ENCODE measurements around the gene C19orf25. TPM values are rescaled to one million over a fixed set of nuclear protein-coding genes. Genes with fewer than 3 reads are reported as not detected.
A peak's percentile ranks its signal among the peaks of the same experiment; 100 is the strongest.

The C19orf25 gene
- total and polyA plus RNA-seq, 9 of the 15 experiments (the other 6 are each of a cell fraction or from before 2014, with no cell fraction given) = 0.79 to 96.0 (median 36.1) TPM

- TF ChIP-seq UBTF (IDR thresholded peaks at IDR 0.05; ENCODE audit: borderline replicate concordance in 1 of 2, low read depth in 2 of 2, low read length in 2 of 2) (peak in 1 of 2 experiments; percentile 81; a peak in 2 of 4 replicates), ZNF263 (CRISPR knock-in tag; IDR thresholded peaks at IDR 0.05; ENCODE audit: borderline replicate concordance) (peak; percentile 74; the same call in 1 of the 2 replicates), NR2C1 (IDR thresholded peaks at IDR 0.05) (no peak), NR2C1 (tag; IDR thresholded peaks at IDR 0.05) (no peak), PATZ1 (CRISPR knock-in tag; IDR thresholded peaks at IDR 0.05; ENCODE audit: borderline replicate concordance) (no peak), TRIM28 (IDR thresholded peaks at IDR 0.05) (no peak), RREB1 (CRISPR knock-in tag; IDR thresholded peaks at IDR 0.05) (0 out of 2 replicates have a peak, but pooled peaks have one; percentile 35), ZNF79 (CRISPR knock-in tag; IDR thresholded peaks at IDR 0.05; ENCODE audit: low read depth) (no peak), HBP1 (CRISPR knock-in tag; IDR thresholded peaks at IDR 0.05) (no peak), ETV5 (CRISPR knock-in tag; IDR thresholded peaks at IDR 0.05; ENCODE audit: low read depth) (no peak), FOXA3 (CRISPR knock-in tag; conservative IDR thresholded peaks at IDR 0.05 in 1 of 2, IDR thresholded peaks at IDR 0.05 in 1 of 2) (peak in 1 of 2 experiments; percentile 86; a peak in 2 of 4 replicates), ZNF75A (CRISPR knock-in tag; IDR thresholded peaks at IDR 0.05) (no peak), FOXO4 (CRISPR knock-in tag; IDR thresholded peaks at IDR 0.05) (no peak)
These were observed 33.7 kb downstream of the C19orf25 start (continued) for GRCh38 chr19:1445185-1445931.

Data from K562 (cell line).